ENCODE results near the gene ZDHHC5. TPM values are rescaled to one million over a fixed set of nuclear protein-coding genes. Genes with fewer than 3 reads are reported as not detected.

The ZDHHC5 gene
- total and polyA plus RNA-seq, 2 of the 13 experiments (the other 11 are each of a cell fraction or from before 2014, with no cell fraction given): 26.6 to 34.0 TPM

- no peak overlapping the region for H3K9ac ChIP-seq (ENCODE audit: insufficient read depth, low read depth, low read length)
- in situ Hi-C loops (cut with HindIII; ENCODE audit: extremely low pct_ligation_motif_present, low pct_unique_long_range_greater_than_20kb): no loop called here
- no peaks in the 10 kb centered on the region for H4K20me1 ChIP-seq (ENCODE audit: insufficient read depth, low read length)
- no peak for DNase-seq (ENCODE audit: low spot score)
- no peak overlapping the region for H3K4me3 ChIP-seq (replicated peaks in 1 of 3; ENCODE audit: insufficient read depth in 1 of 3, low read depth in 2 of 3, low read length in 3 of 3)
- H3K27me3 ChIP-seq (ENCODE audit: control insufficient read depth in 1 of 2, insufficient read depth in 2 of 2, low read length in 2 of 2): no peaks in the 10 kb centered on the region
- H3K27ac ChIP-seq (ENCODE audit: extremely low read length, insufficient read depth, low read length): no peak overlapping the region
- ChIA-PET CTCF (ENCODE audit: low intra/inter-chr PET ratio, low total read pairs) (no interaction called here), POLR2A (interaction anchor here (1.1 kb wide), 1 partner anchor 24 kb away, joined by 5 read pairs; the partner anchor contains the start of gene SERPING1)
- no peaks in the 10 kb centered on the region for H3K36me3 ChIP-seq (replicated peaks in 1 of 2; ENCODE audit: control insufficient read depth in 1 of 2, insufficient read depth in 2 of 2, low read length in 2 of 2)
- peaks cover 9% of the 10 kb centered on the region for H3K4me1 ChIP-seq (ENCODE audit: insufficient read depth, low read length)
- no peak overlapping the region for H2AFZ ChIP-seq (ENCODE audit: low read length)
- H3K9me3 ChIP-seq (ENCODE audit: low read length): peaks cover 20% of the 10 kb centered on the region
- no peak for FAIRE-seq
- H3K4me2 ChIP-seq (ENCODE audit: low read depth, low read length): no peak overlapping the region
- BruUV-seq (replicated peaks): no TSS peak
- no peaks in the 10 kb centered on the region for H3K79me2 ChIP-seq (ENCODE audit: insufficient read depth, low read length)
- intact Hi-C loops (cut with micrococcal nuclease; ENCODE audit: unreplicated experiment): no loop called here
- 58% methylated on average over 3 of the region's 3 CpGs for WGBS (ENCODE audit: low lambda C conversion rate)
- TF ChIP-seq ZNF451 (CRISPR knock-in tag; IDR thresholded peaks at IDR 0.05) (no peak), HNRNPL (IDR thresholded peaks at IDR 0.05; ENCODE audit: low read depth, low read length) (no peak)
- no peak for ATAC-seq
Measured at GRCh38 chr11:57622263-57622662, 45.7 kb upstream of the ZDHHC5 start.

- ATAC-seq (no peak), FAIRE-seq (no peak), DNase-seq (ENCODE audit: low spot score) (no peak)
- Histone ChIP-seq H3K4me1 (ENCODE audit: insufficient read depth, low read length) (peaks cover 16% of the 10 kb centered on the region), H4K20me1 (ENCODE audit: insufficient read depth, low read length) (no peaks in the 10 kb centered on the region), H3K9me3 (ENCODE audit: low read length) (peaks cover 6% of the 10 kb centered on the region), H3K27me3 (ENCODE audit: control insufficient read depth in 1 of 2, insufficient read depth in 2 of 2, low read length in 2 of 2) (no peaks in the 10 kb centered on the region), H3K9ac (ENCODE audit: insufficient read depth, low read depth, low read length) (no peak overlapping the region), H3K4me2 (ENCODE audit: low read depth, low read length) (no peak overlapping the region), H3K79me2 (ENCODE audit: insufficient read depth, low read length) (no peaks in the 10 kb centered on the region), H2AFZ (ENCODE audit: low read length) (no peak overlapping the region), H3K36me3 (replicated peaks in 1 of 2; ENCODE audit: control insufficient read depth in 1 of 2, insufficient read depth in 2 of 2, low read length in 2 of 2) (no peaks in the 10 kb centered on the region), H3K4me3 (replicated peaks in 1 of 3; ENCODE audit: insufficient read depth in 1 of 3, low read depth in 2 of 3, low read length in 3 of 3) (no peak overlapping the region), H3K27ac (ENCODE audit: extremely low read length, insufficient read depth, low read length) (no peak overlapping the region)
- no TSS peak for BruUV-seq (replicated peaks)
- CTCF ChIA-PET (ENCODE audit: low intra/inter-chr PET ratio, low total read pairs): no interaction called here
- POLR2A ChIA-PET: no interaction called here
- intact Hi-C loops (cut with micrococcal nuclease; ENCODE audit: unreplicated experiment) (no loop called here), in situ Hi-C loops (cut with HindIII; ENCODE audit: extremely low pct_ligation_motif_present, low pct_unique_long_range_greater_than_20kb) (no loop called here)
- 55% methylated on average over 2 of the region's 2 CpGs for WGBS (ENCODE audit: low lambda C conversion rate)
- TF ChIP-seq DMTF1 (CRISPR knock-in tag; IDR thresholded peaks at IDR 0.05): no peak
- TF ChIP-seq ZBTB34 (CRISPR knock-in tag; IDR thresholded peaks at IDR 0.05): no peak
- no peak for TF ChIP-seq ZNF713 (CRISPR knock-in tag; IDR thresholded peaks at IDR 0.05)
- TF ChIP-seq MEIS1 (CRISPR knock-in tag; IDR thresholded peaks at IDR 0.05; ENCODE audit: borderline replicate concordance): no peak
- TF ChIP-seq HDAC2 (CRISPR knock-in tag; IDR thresholded peaks at IDR 0.05): no peak
- no peak for TF ChIP-seq KLF16 (CRISPR knock-in tag; IDR thresholded peaks at IDR 0.05)
- no peak for TF ChIP-seq MED8 (CRISPR knock-in tag; IDR thresholded peaks at IDR 0.05; ENCODE audit: insufficient replicate concordance)
- TF ChIP-seq SYNCRIP (IDR thresholded peaks at IDR 0.05; ENCODE audit: insufficient read depth, low read depth, low read length): no peak
- no peak for TF ChIP-seq PREB (CRISPR knock-in tag; IDR thresholded peaks at IDR 0.05)
- TF ChIP-seq ZNF383 (CRISPR knock-in tag; IDR thresholded peaks at IDR 0.05; ENCODE audit: borderline replicate concordance): no peak
- no peak for TF ChIP-seq MLX (CRISPR knock-in tag; IDR thresholded peaks at IDR 0.05)
Measured at GRCh38 chr11:57624864-57625263, 43.0 kb upstream of the ZDHHC5 start.
